Right lung (tissue), 5 donors: ENCODE data around the gene GPR89A. TPM values are rescaled to one million over a fixed set of nuclear protein-coding genes. Genes with fewer than 3 reads are reported as not detected.
"Not testable (repeated sequence)": the region's sequence is repeated elsewhere in the genome, so short reads cannot be mapped to it uniquely, and the experiment has no call there.

Experiments
- DNase-seq, 2 donors: peaks; one replicate each; pipeline ENCODE4 v3.0.0-alpha.2; 2013
- polyA plus RNA-seq, 5 donors: library from polyadenylated mRNA; unstranded; fragments of 120-200 nt; gene quantifications; one replicate each; pipeline versions ENCODE4 v1.2.1 to v1.2.3, GENCODE V29; 2013; ENCODE audit warnings: inconsistent platforms in 1 of 5, low replicate concordance in 1 of 5; ENCODE audit not compliant: insufficient read length in 5 of 5, insufficient read depth in 1 of 5

The GPR89A gene
- polyA plus RNA-seq, 5 donors, result 23.2 to 44.2 (median 34.6) TPM

- DNase-seq, result no peak
These were observed 106.8 kb downstream of the GPR89A start for GRCh38 chr1:145714524-145715111.

GRCh38 chr1:145716641-145717345, 109.0 kb downstream of the GPR89A start:
- no peak for DNase-seq

DNA sequence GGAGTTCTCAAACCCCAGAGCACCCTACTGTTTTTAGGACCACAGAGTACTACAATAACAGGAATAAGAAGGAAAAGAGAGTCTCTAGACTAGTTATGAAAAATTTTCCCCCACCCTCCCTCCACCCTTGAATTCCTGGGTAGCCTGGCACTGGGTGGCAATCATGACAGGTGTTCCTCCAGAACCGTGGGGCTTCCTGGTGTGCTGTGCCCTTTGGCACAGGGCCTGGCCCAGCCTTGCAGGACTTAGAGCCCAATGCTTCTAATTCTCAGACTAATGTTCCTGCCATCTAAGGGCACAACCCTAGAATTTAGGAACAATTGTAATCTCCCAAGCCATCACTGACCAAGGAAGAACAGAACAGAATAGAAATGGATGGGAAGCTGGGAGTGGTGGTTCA, 110.0 kb downstream of the GPR89A start:
- no peak for DNase-seq

DNA sequence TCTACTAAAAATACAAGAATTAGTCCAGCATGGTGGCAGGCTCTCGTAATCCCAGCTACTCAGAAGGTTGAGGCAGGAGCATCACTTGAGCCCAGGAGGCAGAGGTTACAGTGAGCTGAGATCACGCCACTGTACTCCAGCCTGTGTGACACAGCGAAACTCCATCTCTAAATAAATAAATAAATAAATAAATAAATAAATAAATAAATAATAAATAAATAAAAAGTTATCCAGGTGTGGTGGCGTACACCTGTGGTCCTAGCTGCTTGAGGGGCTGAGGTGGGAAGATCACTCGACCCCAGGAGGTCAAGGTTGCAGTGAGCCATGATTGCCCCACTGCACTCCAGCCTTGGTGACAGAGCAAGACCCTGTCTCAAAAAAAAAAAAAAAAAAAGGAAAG, 110.7 kb downstream of the GPR89A start:
- DNase-seq, result not testable (repeated sequence)

DNA sequence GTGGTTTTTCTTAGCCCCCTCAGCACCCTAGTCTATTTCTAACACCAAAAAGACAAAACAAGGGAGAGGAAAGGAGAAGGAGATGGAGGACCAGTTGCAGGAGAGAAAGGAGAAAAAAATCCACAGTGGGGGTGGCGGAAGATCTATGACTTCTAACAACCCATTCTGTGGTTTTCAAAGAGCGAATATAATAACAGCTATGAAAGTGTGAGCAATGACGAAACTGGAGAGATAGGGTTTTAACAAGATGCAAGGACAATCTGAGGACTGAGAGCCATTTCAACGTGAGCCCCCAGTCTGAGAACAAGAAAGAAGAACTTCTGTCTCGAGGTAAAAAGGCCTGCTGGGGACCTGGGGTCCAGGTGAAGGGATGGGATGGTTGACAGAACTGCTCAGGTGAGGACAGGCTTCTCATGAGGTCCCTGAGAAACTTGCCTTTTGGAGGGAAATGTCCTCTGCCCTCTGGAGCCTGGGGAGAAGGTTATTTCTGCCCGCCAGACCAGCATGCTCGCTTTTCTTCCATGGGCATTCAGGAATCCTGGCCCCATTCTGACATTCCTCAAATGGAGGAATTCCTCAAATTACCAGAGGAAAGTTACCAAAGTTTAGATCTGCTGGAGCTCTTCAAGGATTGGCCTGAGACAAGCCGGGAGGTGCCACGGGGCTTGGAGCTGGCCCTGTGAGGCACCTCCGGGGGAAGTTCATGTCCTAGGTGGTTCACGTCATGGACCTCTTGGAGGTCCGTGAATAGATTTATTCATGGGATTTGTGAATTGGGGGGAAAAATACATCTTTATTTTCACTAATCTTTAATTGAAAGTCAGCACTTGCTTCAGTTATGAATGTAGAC, 111.7 kb downstream of the GPR89A start, which contains the start of gene CD160:
CD160 (plus strand) TSS at position 270 of the 850 bp plus-strand sequence. CDS start 8,829 bp downstream, outside the sequence.
- DNase-seq, result no peak

Other genes with a start within 250 kb of the GPR89A start
- 1 to 10 TPM; 1.5 to 2.3 (median 1.8) TPM for gene NBPF20, start 182.4 kb upstream of the GPR89A start, polyA plus RNA-seq
- gene PDZK1, start 99.4 kb downstream of the GPR89A start, polyA plus RNA-seq, result 1 to 10 TPM; 1.3 to 2.9 (median 2.5) TPM
- gene CD160, start 111.5 kb downstream of the GPR89A start, polyA plus RNA-seq, result 1 to 10 TPM; 1.5 to 3.3 (median 2.2) TPM
- 10 to 100 TPM; 13.8 to 19.9 (median 18.1) TPM for gene RNF115, start 216.1 kb downstream of the GPR89A start, polyA plus RNA-seq
- gene POLR3C, start 216.2 kb downstream of the GPR89A start, polyA plus RNA-seq, result 10 to 100 TPM; 28.5 to 37.7 (median 35.9) TPM
- 10 to 100 TPM in 3 of 5 donors, 1 to 10 TPM in 2; 8.7 to 11.7 (median 10.5) TPM for gene NUDT17, start 237.6 kb downstream of the GPR89A start, polyA plus RNA-seq